ENCODE measurements around the gene CDKN1B.
"Not testable (repeated sequence)": the region's sequence is repeated elsewhere in the genome, so short reads cannot be mapped to it uniquely, and the experiment has no call there.

The CDKN1B gene

DNA sequence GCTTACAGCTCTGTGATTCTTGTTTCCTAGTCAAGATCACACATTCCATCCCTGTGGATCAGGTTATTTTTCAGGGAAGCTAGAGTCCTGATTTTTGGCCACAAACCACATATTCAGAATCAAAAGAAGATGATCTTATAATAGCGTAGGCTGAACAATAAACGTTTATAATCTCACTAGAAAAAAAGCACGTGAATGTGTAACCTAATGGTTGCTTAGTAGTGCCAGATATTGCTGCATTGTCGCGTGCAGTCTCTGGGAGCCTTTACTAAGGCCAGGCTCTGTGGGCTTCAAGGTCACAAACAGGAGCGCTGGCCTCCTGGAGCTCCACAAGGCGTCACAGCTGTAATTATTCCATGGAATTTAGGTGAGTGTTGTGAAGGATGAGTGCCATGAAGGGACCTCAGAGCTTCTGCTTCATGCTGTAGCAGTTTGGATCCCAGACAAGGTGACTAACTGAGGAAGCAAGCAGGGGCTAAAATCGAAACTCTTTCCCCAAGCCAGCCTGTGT is 17.4 kb downstream of the CDKN1B start:
- peak overlapping the region; percentile 24 to 61 for H3K4me3 ChIP-seq (ENCODE audit: low read length in 2 of 2)
- peak overlapping the region; percentile 52 to 62 for H3K27ac ChIP-seq (ENCODE audit: low read depth in 2 of 2, low read length in 2 of 2)
- H3K36me3 ChIP-seq (ENCODE audit: control insufficient read depth in 2 of 2, insufficient read depth in 2 of 2, low read length in 2 of 2) = no peaks in the 10 kb centered on the region
- no peaks in the 10 kb centered on the region for H3K27me3 ChIP-seq (ENCODE audit: control insufficient read depth in 2 of 2, insufficient read depth in 2 of 2, low read length in 2 of 2)
- H3K4me1 ChIP-seq (ENCODE audit: control insufficient read depth in 2 of 2, insufficient read depth in 2 of 2, low read length in 2 of 2) = peaks cover 0 to 20% of the 10 kb centered on the region in 2 donors
- H3K9me3 ChIP-seq (ENCODE audit: control insufficient read depth in 2 of 2, low read length in 2 of 2) = no peaks in the 10 kb centered on the region
- H3K9ac ChIP-seq (ENCODE audit: low read depth in 1 of 2, low read length in 2 of 2) = peak overlapping the region; percentile 36 to 65

DNA sequence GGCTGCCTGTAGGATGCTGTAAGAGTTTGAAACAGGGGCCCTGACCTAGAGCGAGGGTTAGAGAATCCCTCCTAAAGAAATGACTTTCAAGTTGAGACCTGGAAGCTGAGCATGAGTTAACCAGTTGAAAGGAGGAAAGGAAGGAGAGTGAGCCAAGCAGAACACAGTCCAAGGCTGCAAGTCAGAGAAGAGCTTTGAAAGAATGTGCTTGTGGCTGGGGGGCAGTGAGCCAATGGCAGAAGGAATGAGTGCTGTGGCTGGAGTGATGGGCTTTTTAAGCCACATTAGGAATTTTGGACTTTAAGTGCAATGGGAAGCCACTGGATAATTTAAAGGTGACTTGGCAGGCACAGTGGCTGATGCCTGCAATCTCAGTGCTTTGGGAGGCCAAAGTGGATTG is 18.1 kb downstream of the CDKN1B start:
- Histone ChIP-seq H3K4me1 (ENCODE audit: control insufficient read depth in 2 of 2, insufficient read depth in 2 of 2, low read length in 2 of 2) (peaks cover 0 to 20% of the 10 kb centered on the region in 2 donors), H3K27ac (ENCODE audit: low read depth in 2 of 2, low read length in 2 of 2) (peak overlapping the region; percentile 52 to 62), H3K36me3 (ENCODE audit: control insufficient read depth in 2 of 2, insufficient read depth in 2 of 2, low read length in 2 of 2) (no peaks in the 10 kb centered on the region), H3K9ac (ENCODE audit: low read depth in 1 of 2, low read length in 2 of 2) (peak overlapping the region; percentile 36 to 65), H3K4me3 (ENCODE audit: low read length in 2 of 2) (no peak overlapping the region), H3K27me3 (ENCODE audit: control insufficient read depth in 2 of 2, insufficient read depth in 2 of 2, low read length in 2 of 2) (no peaks in the 10 kb centered on the region), H3K9me3 (ENCODE audit: control insufficient read depth in 2 of 2, low read length in 2 of 2) (no peaks in the 10 kb centered on the region)

DNA sequence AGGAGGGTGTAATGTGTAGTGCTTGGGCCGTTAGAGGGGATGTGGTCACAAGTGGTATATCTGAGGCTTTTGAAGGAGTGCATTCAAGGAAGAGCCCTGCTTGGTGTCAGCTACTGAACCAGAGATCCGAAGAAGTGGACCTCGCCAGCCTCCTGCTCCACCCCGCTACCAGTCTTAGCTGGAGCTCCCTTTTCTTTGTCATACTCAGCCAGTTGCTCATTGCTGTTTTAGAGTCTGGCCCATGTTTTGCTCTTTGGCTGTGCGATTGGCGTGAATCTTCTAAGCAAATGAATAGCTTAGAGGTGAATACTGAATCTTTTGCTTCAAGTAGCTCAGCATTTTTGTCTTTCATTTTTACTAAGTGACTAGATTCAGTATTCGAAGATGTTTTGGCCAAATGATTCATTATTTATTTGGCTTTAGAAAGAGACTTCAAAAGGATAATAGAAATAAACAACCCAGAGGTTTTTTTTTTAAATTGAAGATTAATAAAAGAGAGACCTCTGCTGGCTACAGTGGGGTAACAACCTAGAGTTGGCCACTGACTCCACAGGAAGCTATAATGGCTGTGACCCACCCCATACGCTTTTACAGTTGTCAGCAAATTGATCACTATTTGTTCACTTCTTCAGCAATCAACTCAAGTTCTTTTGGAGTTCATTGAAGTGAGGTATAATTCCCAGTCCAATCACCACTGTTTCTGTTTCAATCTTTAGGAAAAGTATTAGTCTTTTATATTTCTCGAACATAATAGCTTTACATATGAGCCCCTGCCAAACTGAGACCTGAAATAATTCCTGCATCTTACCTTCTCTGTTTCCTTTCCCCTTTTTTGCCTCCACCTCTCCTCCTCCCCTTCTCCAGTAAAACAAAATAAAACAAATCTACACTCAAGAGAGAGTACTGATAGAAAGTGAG is 19.9 kb downstream of the CDKN1B start:
- no peaks in the 10 kb centered on the region for H3K9me3 ChIP-seq (ENCODE audit: control insufficient read depth in 2 of 2, low read length in 2 of 2)
- H3K27me3 ChIP-seq (ENCODE audit: control insufficient read depth in 2 of 2, insufficient read depth in 2 of 2, low read length in 2 of 2) = no peaks in the 10 kb centered on the region
- H3K27ac ChIP-seq (ENCODE audit: low read depth in 2 of 2, low read length in 2 of 2) = peak overlapping the region; percentile 7 to 42
- H3K9ac ChIP-seq (ENCODE audit: low read depth in 1 of 2, low read length in 2 of 2) = peak overlapping the region; percentile 14 to 54
- H3K4me1 ChIP-seq (ENCODE audit: control insufficient read depth in 2 of 2, insufficient read depth in 2 of 2, low read length in 2 of 2) = peaks cover 3 to 20% of the 10 kb centered on the region in 2 donors
- no peaks in the 10 kb centered on the region for H3K36me3 ChIP-seq (ENCODE audit: control insufficient read depth in 2 of 2, insufficient read depth in 2 of 2, low read length in 2 of 2)
- H3K4me3 ChIP-seq (ENCODE audit: low read length in 2 of 2) = peak overlapping the region; percentile 4 to 36

DNA sequence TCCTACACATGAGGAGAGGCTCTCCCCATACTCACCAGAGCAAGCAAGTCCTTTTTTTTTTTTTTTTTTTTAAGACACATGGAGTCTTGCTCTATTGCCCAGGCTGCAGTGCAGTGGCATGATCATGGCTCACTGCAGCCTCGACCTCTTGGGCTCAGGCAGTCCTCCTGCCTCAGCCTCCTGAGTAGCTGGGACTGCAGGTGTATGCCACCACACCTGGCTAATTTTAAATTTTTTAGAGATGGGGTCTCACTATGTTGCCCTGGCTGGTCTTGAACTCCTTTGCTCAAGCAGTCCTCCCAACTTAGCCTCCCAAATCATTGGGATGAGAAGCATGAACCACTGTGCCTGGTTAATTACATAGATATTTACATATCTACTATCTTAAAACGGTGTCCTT is 21.0 kb downstream of the CDKN1B start:
- not testable (repeated sequence) for H3K9me3 ChIP-seq (ENCODE audit: control insufficient read depth in 2 of 2, low read length in 2 of 2); H3K4me3 ChIP-seq (ENCODE audit: low read length in 2 of 2); H3K9ac ChIP-seq (ENCODE audit: low read depth in 1 of 2, low read length in 2 of 2); H3K27ac ChIP-seq (ENCODE audit: low read depth in 2 of 2, low read length in 2 of 2); H3K27me3 ChIP-seq (ENCODE audit: control insufficient read depth in 2 of 2, insufficient read depth in 2 of 2, low read length in 2 of 2); H3K36me3 ChIP-seq (ENCODE audit: control insufficient read depth in 2 of 2, insufficient read depth in 2 of 2, low read length in 2 of 2)
- peaks cover 3 to 20% of the 10 kb centered on the region in 2 donors for H3K4me1 ChIP-seq (ENCODE audit: control insufficient read depth in 2 of 2, insufficient read depth in 2 of 2, low read length in 2 of 2)

DNA sequence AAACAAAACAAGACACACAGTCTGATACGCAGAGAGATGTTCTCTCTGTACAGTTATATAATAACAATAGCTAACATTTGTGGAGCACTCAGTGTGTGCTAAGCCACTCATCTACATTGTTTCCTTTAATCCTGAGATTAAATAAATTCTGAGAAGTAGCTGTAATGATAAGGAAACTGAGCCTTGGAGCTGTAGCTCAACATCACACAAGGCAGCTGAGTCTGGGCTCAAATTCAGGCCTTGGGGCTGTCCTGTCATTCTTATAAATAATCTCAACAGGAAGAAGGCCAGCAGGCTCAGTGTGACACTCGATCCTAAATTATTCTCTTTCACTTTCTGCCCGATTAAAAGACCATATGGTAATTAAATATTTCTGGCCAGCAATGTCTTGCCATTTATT is 24.5 kb downstream of the CDKN1B start:
- peak overlapping the region in 1 of 2 donors; percentile 28 for H3K27ac ChIP-seq (ENCODE audit: low read depth in 2 of 2, low read length in 2 of 2)
- peaks cover 10 to 12% of the 10 kb centered on the region in 2 donors for H3K4me1 ChIP-seq (ENCODE audit: control insufficient read depth in 2 of 2, insufficient read depth in 2 of 2, low read length in 2 of 2)
- H3K4me3 ChIP-seq (ENCODE audit: low read length in 2 of 2) = no peak overlapping the region
- H3K9me3 ChIP-seq (ENCODE audit: control insufficient read depth in 2 of 2, low read length in 2 of 2) = no peaks in the 10 kb centered on the region
- H3K9ac ChIP-seq (ENCODE audit: low read depth in 1 of 2, low read length in 2 of 2) = peak overlapping the region in 1 of 2 donors; percentile 47
- no peaks in the 10 kb centered on the region for H3K36me3 ChIP-seq (ENCODE audit: control insufficient read depth in 2 of 2, insufficient read depth in 2 of 2, low read length in 2 of 2)
- H3K27me3 ChIP-seq (ENCODE audit: control insufficient read depth in 2 of 2, insufficient read depth in 2 of 2, low read length in 2 of 2) = no peaks in the 10 kb centered on the region

DNA sequence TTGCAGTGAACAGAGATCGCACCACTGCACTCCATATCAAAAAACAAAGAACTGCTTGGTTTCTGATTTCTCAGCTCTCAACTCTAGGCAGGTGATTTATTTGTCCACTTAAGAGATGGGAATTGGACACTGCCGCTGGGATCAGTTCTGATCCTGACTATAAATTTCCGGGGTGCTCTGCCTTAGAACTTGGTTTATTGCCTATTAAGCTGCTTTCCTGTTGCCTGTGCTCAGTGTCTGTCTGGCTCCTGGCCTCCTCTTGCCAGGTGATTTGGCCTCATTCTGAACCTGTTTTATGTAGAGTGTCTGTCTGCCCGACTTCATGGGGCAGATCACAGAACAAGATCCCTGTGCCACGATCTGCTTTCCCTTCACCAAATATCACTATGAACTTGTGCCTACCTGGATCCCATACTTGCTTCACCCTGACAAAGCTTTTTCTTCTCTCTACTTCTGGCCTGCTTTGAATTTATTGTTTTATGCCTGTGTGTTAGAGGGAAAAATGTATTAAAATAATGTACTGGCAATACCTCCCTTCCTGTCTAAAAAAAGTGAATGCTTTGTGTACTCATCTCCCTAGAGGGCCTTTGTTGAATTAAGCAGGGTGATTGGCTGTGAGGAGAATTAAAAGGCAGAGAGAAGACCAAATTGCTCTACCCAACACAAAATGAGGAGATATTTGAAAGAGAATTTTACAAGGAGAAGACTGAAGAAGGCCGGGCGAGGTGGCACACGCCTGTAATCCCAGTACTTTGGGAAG is 27.6 kb downstream of the CDKN1B start:
- peak overlapping the region in 1 of 2 donors; percentile 2 for H3K9ac ChIP-seq (ENCODE audit: low read depth in 1 of 2, low read length in 2 of 2)

DNA sequence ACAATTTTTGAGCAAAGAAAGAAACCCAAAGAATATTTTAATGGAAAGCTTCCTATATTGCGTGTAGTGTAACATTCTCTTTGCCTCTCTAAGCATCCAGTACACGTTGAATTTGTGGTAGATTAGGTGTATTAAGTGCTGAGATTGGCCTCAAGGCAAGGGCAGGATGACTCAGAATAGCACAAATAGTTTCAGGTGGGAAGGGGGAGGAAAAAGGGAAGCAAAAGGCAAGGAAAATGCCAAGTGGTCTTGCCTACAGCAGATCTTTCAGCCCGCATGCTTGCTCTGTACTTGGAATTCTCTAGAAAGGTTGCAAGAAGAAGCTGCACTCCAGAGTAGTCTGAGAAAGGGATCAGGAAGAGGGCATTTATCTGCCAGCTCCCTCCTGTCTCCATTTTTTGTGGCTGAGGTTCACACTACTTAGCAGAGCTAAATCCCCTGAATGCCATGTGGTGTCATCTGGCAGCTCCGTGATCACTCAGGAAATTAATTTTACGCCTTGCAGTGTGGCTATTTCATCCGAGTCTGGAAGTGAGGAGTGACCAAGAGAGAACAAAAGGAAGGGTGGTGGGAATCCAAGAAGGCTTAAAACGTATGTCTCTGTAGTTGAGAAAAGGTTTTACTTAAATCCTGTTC is 28.5 kb downstream of the CDKN1B start:
- Histone ChIP-seq H3K36me3 (ENCODE audit: control insufficient read depth in 2 of 2, insufficient read depth in 2 of 2, low read length in 2 of 2) (no peaks in the 10 kb centered on the region), H3K4me3 (ENCODE audit: low read length in 2 of 2) (no peak overlapping the region), H3K9me3 (ENCODE audit: control insufficient read depth in 2 of 2, low read length in 2 of 2) (no peaks in the 10 kb centered on the region), H3K27me3 (ENCODE audit: control insufficient read depth in 2 of 2, insufficient read depth in 2 of 2, low read length in 2 of 2) (no peaks in the 10 kb centered on the region), H3K9ac (ENCODE audit: low read depth in 1 of 2, low read length in 2 of 2) (no peak overlapping the region), H3K4me1 (ENCODE audit: control insufficient read depth in 2 of 2, insufficient read depth in 2 of 2, low read length in 2 of 2) (peaks cover 11 to 13% of the 10 kb centered on the region in 2 donors), H3K27ac (ENCODE audit: low read depth in 2 of 2, low read length in 2 of 2) (peak overlapping the region in 1 of 2 donors; percentile 26)

More for the DNA sequence above, 27.6 kb downstream of the CDKN1B start:
- no peak overlapping the region for H3K4me3 ChIP-seq (ENCODE audit: low read length in 2 of 2)
- H3K4me1 ChIP-seq (ENCODE audit: control insufficient read depth in 2 of 2, insufficient read depth in 2 of 2, low read length in 2 of 2) = peaks cover 11 to 13% of the 10 kb centered on the region in 2 donors
- H3K9me3 ChIP-seq (ENCODE audit: control insufficient read depth in 2 of 2, low read length in 2 of 2) = no peaks in the 10 kb centered on the region
- peak overlapping the region; percentile 26 to 70 for H3K27ac ChIP-seq (ENCODE audit: low read depth in 2 of 2, low read length in 2 of 2)
- no peaks in the 10 kb centered on the region for H3K27me3 ChIP-seq (ENCODE audit: control insufficient read depth in 2 of 2, insufficient read depth in 2 of 2, low read length in 2 of 2)
- no peaks in the 10 kb centered on the region for H3K36me3 ChIP-seq (ENCODE audit: control insufficient read depth in 2 of 2, insufficient read depth in 2 of 2, low read length in 2 of 2)

DNA sequence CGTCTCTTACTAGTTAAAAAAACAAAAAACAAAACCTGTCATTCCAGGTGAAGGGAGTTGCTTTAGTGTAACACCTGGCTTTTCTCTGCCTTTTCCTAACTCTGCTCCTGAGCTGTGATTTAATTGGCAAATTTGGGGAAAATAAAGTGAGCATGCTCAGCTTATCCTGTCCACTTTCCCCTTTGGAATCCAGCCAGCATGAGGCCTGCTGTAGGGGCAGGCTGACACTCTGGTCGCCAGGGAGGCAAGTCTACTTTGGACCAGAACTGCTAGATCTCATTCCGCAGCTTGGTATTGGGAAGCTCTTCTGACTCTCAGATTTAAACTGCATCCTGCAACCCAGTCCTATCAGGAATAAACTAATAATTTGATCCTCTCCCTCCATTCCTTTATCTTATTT is 30.1 kb downstream of the CDKN1B start:
- Histone ChIP-seq H3K9ac (ENCODE audit: low read depth in 1 of 2, low read length in 2 of 2) (no peak overlapping the region), H3K4me1 (ENCODE audit: control insufficient read depth in 2 of 2, insufficient read depth in 2 of 2, low read length in 2 of 2) (peaks cover 10 to 11% of the 10 kb centered on the region in 2 donors), H3K36me3 (ENCODE audit: control insufficient read depth in 2 of 2, insufficient read depth in 2 of 2, low read length in 2 of 2) (no peaks in the 10 kb centered on the region), H3K27me3 (ENCODE audit: control insufficient read depth in 2 of 2, insufficient read depth in 2 of 2, low read length in 2 of 2) (no peaks in the 10 kb centered on the region), H3K4me3 (ENCODE audit: low read length in 2 of 2) (no peak overlapping the region), H3K27ac (ENCODE audit: low read depth in 2 of 2, low read length in 2 of 2) (no peak overlapping the region), H3K9me3 (ENCODE audit: control insufficient read depth in 2 of 2, low read length in 2 of 2) (no peaks in the 10 kb centered on the region)

DNA sequence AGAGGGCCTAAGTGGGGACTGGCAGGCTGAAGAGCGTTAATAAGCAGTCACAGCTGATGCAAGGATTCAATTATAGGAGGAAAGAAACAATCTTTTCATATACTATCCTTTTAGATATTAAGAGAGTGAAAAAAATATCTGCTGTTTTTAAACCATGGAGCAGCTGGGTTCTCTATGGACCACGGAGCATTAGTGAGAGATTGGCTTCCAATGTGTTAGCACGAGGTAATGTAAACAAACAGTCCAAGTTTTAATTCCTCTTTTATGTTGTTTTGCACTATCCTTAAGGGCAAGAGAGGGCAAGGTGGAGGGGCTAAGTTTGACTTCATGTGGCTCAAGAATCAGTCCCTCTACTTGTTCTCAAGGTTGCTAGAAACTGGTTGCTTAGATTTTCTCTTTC is 30.9 kb downstream of the CDKN1B start:
- Histone ChIP-seq H3K36me3 (ENCODE audit: control insufficient read depth in 2 of 2, insufficient read depth in 2 of 2, low read length in 2 of 2) (no peaks in the 10 kb centered on the region), H3K4me3 (ENCODE audit: low read length in 2 of 2) (no peak overlapping the region), H3K27ac (ENCODE audit: low read depth in 2 of 2, low read length in 2 of 2) (no peak overlapping the region), H3K9ac (ENCODE audit: low read depth in 1 of 2, low read length in 2 of 2) (no peak overlapping the region), H3K4me1 (ENCODE audit: control insufficient read depth in 2 of 2, insufficient read depth in 2 of 2, low read length in 2 of 2) (peaks cover 10 to 11% of the 10 kb centered on the region in 2 donors), H3K9me3 (ENCODE audit: control insufficient read depth in 2 of 2, low read length in 2 of 2) (no peaks in the 10 kb centered on the region), H3K27me3 (ENCODE audit: control insufficient read depth in 2 of 2, insufficient read depth in 2 of 2, low read length in 2 of 2) (no peaks in the 10 kb centered on the region)

Data from mucosa of rectum (tissue), 2 donors.